Neural progenitor cell (in vitro differentiated cells): ENCODE results near the gene EPB41L4A.

Experiments used
- EZH2 ChIP-seq: fragments of 200-600 bp; sonication (generic); IDR thresholded peaks from 2 replicates; pipeline ENCODE4 v1.6.1; 2017; ENCODE audit warnings: antibody characterized with exemption, mild to moderate bottlenecking, moderate library complexity
- EZH2phosphoT487 ChIP-seq: fragments of 200-600 bp; sonication (generic); IDR thresholded peaks from 2 replicates; pipeline ENCODE4 v1.6.1; 2017; ENCODE audit warnings: antibody characterized with exemption
- TF ChIP-seq, protein P1 (sequence below): fragments of 200-600 bp; sonication (generic); IDR thresholded peaks from 2 replicates; pipeline ENCODE4 v1.5.1; 2017; ENCODE audit warnings: antibody characterized with exemption, mild to moderate bottlenecking

- TF ChIP-seq, protein P1, sequence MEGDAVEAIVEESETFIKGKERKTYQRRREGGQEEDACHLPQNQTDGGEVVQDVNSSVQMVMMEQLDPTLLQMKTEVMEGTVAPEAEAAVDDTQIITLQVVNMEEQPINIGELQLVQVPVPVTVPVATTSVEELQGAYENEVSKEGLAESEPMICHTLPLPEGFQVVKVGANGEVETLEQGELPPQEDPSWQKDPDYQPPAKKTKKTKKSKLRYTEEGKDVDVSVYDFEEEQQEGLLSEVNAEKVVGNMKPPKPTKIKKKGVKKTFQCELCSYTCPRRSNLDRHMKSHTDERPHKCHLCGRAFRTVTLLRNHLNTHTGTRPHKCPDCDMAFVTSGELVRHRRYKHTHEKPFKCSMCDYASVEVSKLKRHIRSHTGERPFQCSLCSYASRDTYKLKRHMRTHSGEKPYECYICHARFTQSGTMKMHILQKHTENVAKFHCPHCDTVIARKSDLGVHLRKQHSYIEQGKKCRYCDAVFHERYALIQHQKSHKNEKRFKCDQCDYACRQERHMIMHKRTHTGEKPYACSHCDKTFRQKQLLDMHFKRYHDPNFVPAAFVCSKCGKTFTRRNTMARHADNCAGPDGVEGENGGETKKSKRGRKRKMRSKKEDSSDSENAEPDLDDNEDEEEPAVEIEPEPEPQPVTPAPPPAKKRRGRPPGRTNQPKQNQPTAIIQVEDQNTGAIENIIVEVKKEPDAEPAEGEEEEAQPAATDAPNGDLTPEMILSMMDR = no peak
- no peak for TF ChIP-seq EZH2
- no peak for TF ChIP-seq EZH2phosphoT487
Observed at GRCh38 chr5:112127861-112128260, 291.2 kb downstream of the EPB41L4A start.
